HepG2 (cell line): Measurements from ENCODE around the gene GFPT2. TPM values are rescaled to one million over a fixed set of nuclear protein-coding genes. Genes with fewer than 3 reads are reported as not detected.

Source experiments
- ARHGAP35 ChIP-seq: sonication (generic); formaldehyde crosslinking; IDR thresholded peaks from 2 replicates; pipeline ENCODE4 v1.9.0; 2022; ENCODE audit warnings: mild to moderate bottlenecking, inconsistent platforms, moderate library complexity, missing genetic modification reagents, borderline replicate concordance
- CREM ChIP-seq, 2 experiments: sonication (generic) in 1 of 2; formaldehyde crosslinking in 1 of 2; IDR thresholded peaks; 2 replicates each; pipeline versions ENCODE4 v1.4.0 to v1.6.1; 2016 to 2020; ENCODE audit warnings: antibody characterized with exemption in 1 of 2, mild to moderate bottlenecking in 1 of 2, missing genetic modification reagents in 1 of 2
- ESRRA ChIP-seq: sonication (generic); formaldehyde crosslinking; IDR thresholded peaks from 2 replicates; pipeline ENCODE4 v1.5.1; 2020; ENCODE audit warnings: mild to moderate bottlenecking, low read depth, missing genetic modification reagents
- HMGXB4 ChIP-seq, 2 experiments: sonication (generic) in 1 of 2; formaldehyde crosslinking in 1 of 2; IDR thresholded peaks; 2 replicates each; pipeline versions ENCODE4 v1.4.0 to v1.6.1; 2018 to 2020; ENCODE audit warnings: missing genetic modification reagents in 2 of 2, borderline replicate concordance in 1 of 2, low read depth in 1 of 2, mild to moderate bottlenecking in 1 of 2, missing biosample characterization in 1 of 2
- NCOA5 ChIP-seq: sonication (generic); formaldehyde crosslinking; IDR thresholded peaks from 2 replicates; pipeline ENCODE4 v1.4.0; 2020; ENCODE audit warnings: missing genetic modification reagents
- RFX3 ChIP-seq: IDR thresholded peaks from 2 replicates; pipeline ENCODE4 v1.6.1; 2016; ENCODE audit warnings: missing biosample characterization, missing genetic modification reagents
- SMC3 ChIP-seq: IDR thresholded peaks from 2 replicates; pipeline ENCODE4 v1.6.1; 2011; ENCODE audit warnings: low read length, improper control_type of control experiment
- XBP1 ChIP-seq: sonication (generic); formaldehyde crosslinking; IDR thresholded peaks from 2 replicates; pipeline ENCODE4 v1.5.0; 2020; ENCODE audit warnings: missing genetic modification reagents
- YY1 ChIP-seq: IDR thresholded peaks from 2 replicates; pipeline ENCODE4 v1.6.1; 2011; ENCODE audit warnings: low read length, low read depth, moderate library complexity, mild to moderate bottlenecking; ENCODE audit not compliant: insufficient read depth, insufficient replicate concordance
- ZNF577 ChIP-seq: sonication (generic); formaldehyde crosslinking; IDR thresholded peaks from 2 replicates; pipeline ENCODE4 v1.4.0; 2020; ENCODE audit warnings: mild to moderate bottlenecking, low read depth, missing genetic modification reagents, borderline replicate concordance
- ZNF709 ChIP-seq: sonication (generic); formaldehyde crosslinking; IDR thresholded peaks from 2 replicates; pipeline ENCODE4 v1.5.0; 2020; ENCODE audit warnings: mild to moderate bottlenecking, missing genetic modification reagents
- ZNF713 ChIP-seq: sonication (generic); formaldehyde crosslinking; IDR thresholded peaks from 2 replicates; pipeline ENCODE4 v1.4.0; 2020; ENCODE audit warnings: mild to moderate bottlenecking, missing genetic modification reagents
- ZNF782 ChIP-seq: sonication (generic); formaldehyde crosslinking; IDR thresholded peaks from 2 replicates; pipeline ENCODE4 v1.4.0; 2020; ENCODE audit warnings: missing genetic modification reagents, mild to moderate bottlenecking, borderline replicate concordance
- ZSCAN12 ChIP-seq: sonication (generic); formaldehyde crosslinking; IDR thresholded peaks from 2 replicates; pipeline ENCODE4 v1.9.0; 2021; ENCODE audit warnings: mild to moderate bottlenecking, missing genetic modification reagents
- polyA plus RNA-seq, 8 experiments: library from polyadenylated mRNA; depleted of rRNA in 3 of 8; stranded (reverse) in 7 of 8; unstranded in 1 of 8; fragments of >200 nt; fragmentation: Illumina TruSeq in 4 of 8; extraction: Trizol in 4 of 8; gene quantifications; 2 replicates each; pipeline versions ENCODE4 v1.2.1 to v1.2.3, GENCODE V29; 2011 to 2016; ENCODE audit warnings: low read depth in 4 of 8, missing spikeins in 1 of 8, mixed read lengths in 1 of 8; ENCODE audit not compliant: insufficient read depth in 1 of 8
- total RNA-seq, 5 experiments: library from RNA; depleted of rRNA; stranded (reverse); fragments of >200 nt; fragmentation: Illumina TruSeq; extraction: Trizol; gene quantifications; 2 replicates each; pipeline ENCODE4 v1.2.3, GENCODE V29; 2016; ENCODE audit warnings: low read depth in 1 of 5
- TF ChIP-seq, protein P1 (sequence below): IDR thresholded peaks from 2 replicates; pipeline ENCODE4 v1.6.1; 2016; ENCODE audit warnings: missing genetic modification reagents, missing compliant biosample characterization
- TF ChIP-seq, protein P2 (sequence below): sonication (generic); formaldehyde crosslinking; IDR thresholded peaks from 2 replicates; pipeline ENCODE4 v1.4.0; 2020; ENCODE audit warnings: missing genetic modification reagents
- TF ChIP-seq, protein P3 (sequence below): sonication (generic); formaldehyde crosslinking; IDR thresholded peaks from 2 replicates; pipeline ENCODE4 v1.5.0; 2020; ENCODE audit warnings: missing genetic modification reagents
- TF ChIP-seq, protein P4 (sequence below): sonication (generic); formaldehyde crosslinking; IDR thresholded peaks from 2 replicates; pipeline ENCODE4 v1.5.0; 2020; ENCODE audit warnings: mild to moderate bottlenecking, missing genetic modification reagents

GFPT2 gene
- total and polyA plus RNA-seq, 2 of the 13 experiments (the other 11 are each of a cell fraction or from before 2014, with no cell fraction given): 0.18 TPM

GRCh38 chr5:180353048-180353979, at the start of gene GFPT2 (continued):
- TF ChIP-seq, protein P1, sequence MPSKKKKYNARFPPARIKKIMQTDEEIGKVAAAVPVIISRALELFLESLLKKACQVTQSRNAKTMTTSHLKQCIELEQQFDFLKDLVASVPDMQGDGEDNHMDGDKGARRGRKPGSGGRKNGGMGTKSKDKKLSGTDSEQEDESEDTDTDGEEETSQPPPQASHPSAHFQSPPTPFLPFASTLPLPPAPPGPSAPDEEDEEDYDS (CRISPR knock-in tag): peak; percentile 35; the same call in 1 of the 2 replicates
- no peak for TF ChIP-seq SMC3
- no peak for TF ChIP-seq ZNF713
- TF ChIP-seq ARHGAP35 (CRISPR knock-in tag): no peak
- TF ChIP-seq, protein P2, sequence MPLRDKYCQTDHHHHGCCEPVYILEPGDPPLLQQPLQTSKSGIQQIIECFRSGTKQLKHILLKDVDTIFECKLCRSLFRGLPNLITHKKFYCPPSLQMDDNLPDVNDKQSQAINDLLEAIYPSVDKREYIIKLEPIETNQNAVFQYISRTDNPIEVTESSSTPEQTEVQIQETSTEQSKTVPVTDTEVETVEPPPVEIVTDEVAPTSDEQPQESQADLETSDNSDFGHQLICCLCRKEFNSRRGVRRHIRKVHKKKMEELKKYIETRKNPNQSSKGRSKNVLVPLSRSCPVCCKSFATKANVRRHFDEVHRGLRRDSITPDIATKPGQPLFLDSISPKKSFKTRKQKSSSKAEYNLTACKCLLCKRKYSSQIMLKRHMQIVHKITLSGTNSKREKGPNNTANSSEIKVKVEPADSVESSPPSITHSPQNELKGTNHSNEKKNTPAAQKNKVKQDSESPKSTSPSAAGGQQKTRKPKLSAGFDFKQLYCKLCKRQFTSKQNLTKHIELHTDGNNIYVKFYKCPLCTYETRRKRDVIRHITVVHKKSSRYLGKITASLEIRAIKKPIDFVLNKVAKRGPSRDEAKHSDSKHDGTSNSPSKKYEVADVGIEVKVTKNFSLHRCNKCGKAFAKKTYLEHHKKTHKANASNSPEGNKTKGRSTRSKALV (CRISPR knock-in tag): no peak
- no peak for TF ChIP-seq YY1
- no peak for TF ChIP-seq ZNF782 (CRISPR knock-in tag)
- peak; percentile 60; the same call in 1 of the 2 replicates for TF ChIP-seq RFX3 (CRISPR knock-in tag)
- no peak for TF ChIP-seq CREM (IDR thresholded peaks at IDR 0.05)
- TF ChIP-seq CREM (CRISPR knock-in tag; IDR thresholded peaks at IDR 0.05): no peak
- no peak for TF ChIP-seq ZNF709
- TF ChIP-seq, protein P3, sequence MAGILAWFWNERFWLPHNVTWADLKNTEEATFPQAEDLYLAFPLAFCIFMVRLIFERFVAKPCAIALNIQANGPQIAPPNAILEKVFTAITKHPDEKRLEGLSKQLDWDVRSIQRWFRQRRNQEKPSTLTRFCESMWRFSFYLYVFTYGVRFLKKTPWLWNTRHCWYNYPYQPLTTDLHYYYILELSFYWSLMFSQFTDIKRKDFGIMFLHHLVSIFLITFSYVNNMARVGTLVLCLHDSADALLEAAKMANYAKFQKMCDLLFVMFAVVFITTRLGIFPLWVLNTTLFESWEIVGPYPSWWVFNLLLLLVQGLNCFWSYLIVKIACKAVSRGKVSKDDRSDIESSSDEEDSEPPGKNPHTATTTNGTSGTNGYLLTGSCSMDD (CRISPR knock-in tag): no peak
- TF ChIP-seq ZSCAN12 (CRISPR knock-in tag): no peak
- TF ChIP-seq ESRRA: no peak
- TF ChIP-seq, protein P4, sequence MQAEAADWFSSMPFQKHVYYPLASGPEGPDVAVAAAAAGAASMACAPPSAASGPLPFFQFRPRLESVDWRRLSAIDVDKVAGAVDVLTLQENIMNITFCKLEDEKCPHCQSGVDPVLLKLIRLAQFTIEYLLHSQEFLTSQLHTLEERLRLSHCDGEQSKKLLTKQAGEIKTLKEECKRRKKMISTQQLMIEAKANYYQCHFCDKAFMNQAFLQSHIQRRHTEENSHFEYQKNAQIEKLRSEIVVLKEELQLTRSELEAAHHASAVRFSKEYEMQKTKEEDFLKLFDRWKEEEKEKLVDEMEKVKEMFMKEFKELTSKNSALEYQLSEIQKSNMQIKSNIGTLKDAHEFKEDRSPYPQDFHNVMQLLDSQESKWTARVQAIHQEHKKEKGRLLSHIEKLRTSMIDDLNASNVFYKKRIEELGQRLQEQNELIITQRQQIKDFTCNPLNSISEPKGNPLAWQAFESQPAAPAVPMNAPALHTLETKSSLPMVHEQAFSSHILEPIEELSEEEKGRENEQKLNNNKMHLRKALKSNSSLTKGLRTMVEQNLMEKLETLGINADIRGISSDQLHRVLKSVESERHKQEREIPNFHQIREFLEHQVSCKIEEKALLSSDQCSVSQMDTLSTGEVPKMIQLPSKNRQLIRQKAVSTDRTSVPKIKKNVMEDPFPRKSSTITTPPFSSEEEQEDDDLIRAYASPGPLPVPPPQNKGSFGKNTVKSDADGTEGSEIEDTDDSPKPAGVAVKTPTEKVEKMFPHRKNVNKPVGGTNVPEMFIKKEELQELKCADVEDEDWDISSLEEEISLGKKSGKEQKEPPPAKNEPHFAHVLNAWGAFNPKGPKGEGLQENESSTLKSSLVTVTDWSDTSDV: no peak
- no peak for TF ChIP-seq XBP1 (CRISPR knock-in tag)
- no peak for TF ChIP-seq HMGXB4 (CRISPR knock-in tag; IDR thresholded peaks at IDR 0.05; ENCODE audit: borderline replicate concordance in 1 of 2, low read depth in 1 of 2)
- no peak for TF ChIP-seq NCOA5 (CRISPR knock-in tag)
- no peak for TF ChIP-seq ZNF577 (CRISPR knock-in tag)
